Renal cortical epithelial cell (primary cell): ENCODE measurements around the gene MME. TPM values are rescaled to one million over a fixed set of nuclear protein-coding genes. Genes with fewer than 3 reads are reported as not detected.

Source experiments
- DNase-seq: peaks from one replicate; pipeline ENCODE4 v3.0.0-alpha.2; 2011; ENCODE audit warnings: low read depth
- total RNA-seq: library from RNA; depleted of rRNA; stranded (reverse); fragments of >200 nt; gene quantifications from 2 replicates; pipeline ENCODE4 v1.2.3, GENCODE V29; 2014

Gene MME
- 5.7 and 7.3 TPM in 2 replicates for total RNA-seq

DNA sequence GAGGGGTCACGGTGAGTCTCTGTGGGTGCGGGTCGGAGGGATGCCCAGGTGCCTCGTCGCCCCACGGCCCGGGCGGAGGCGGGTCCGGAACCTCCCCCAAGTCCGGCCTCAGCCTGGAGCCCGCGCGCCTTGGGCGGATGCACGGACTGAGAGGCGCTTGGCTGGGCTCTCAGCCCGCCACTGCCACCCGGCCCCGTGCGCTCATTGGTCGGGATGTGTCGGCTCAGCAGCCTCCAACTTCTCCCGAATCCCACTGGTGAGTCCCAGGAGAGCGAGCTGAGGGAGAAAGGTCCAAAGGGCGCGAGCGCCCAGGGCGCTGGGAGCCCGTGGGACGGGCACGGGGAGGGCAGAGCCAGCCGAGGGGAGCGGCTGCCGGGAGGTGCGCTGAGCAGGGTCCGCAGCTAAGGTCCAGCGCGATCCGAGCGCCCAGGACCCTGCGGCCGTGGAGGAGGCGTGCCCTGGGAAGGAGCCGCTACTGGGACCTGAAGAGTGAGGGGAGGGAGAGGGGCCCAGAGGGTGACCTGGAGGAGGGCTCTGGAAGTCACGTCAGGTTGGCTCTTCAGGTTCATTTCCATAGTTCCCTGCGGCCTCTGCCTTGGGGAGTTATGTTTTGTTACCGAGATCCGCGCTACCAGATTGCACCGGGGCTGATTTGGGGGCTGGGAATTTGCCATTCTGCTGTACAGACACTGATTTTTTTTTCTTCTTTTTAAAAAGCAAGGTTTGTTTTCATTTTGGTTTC is at the start of gene MME:
Gene MME, plus strand, starts transcription at position 574 of the 742 bp plus-strand sequence. CDS start 3,849 bp downstream, outside the sequence.
- DNase-seq: no peak

DNA sequence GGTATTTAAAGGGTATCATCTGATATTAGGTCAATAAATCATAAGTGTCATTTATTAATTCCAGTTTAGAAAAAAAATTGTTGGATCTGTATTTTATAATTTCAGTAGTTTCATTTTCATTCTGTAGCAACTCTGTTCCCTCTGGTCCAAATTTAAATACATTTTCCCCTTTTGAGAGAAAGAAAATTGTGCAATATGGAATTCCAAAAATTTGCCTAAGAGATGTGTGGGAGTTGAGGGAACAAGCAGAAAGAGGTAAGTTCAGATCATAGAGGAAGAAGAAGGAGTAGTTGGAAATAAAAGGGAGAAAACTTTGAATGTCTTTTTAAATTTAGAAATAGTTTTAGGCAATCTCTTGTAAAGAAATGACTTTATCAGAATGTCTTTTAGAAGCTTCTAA is 48.9 kb upstream of the MME start:
- DNase-seq: peak; percentile 9

DNA sequence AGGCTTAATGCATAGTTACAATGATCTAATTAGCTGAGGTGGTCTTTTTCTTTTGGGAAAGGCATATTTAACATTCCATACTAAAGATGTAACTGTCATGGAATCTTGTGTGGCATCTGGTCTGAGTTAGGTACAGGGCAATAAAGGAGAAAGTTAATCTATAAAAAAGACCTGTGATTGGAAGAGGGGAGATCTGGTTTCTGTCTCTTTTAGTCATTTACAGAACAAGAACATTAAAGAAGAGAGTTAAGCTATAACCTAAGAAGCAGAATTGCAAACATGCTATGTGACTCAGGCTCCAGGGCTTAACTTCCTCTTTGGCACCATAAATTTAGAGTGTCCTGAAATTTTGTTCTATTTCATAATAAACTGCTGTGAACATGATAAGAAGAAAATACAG is 47.2 kb upstream of the MME start:
- peak; percentile 17 for DNase-seq

DNA sequence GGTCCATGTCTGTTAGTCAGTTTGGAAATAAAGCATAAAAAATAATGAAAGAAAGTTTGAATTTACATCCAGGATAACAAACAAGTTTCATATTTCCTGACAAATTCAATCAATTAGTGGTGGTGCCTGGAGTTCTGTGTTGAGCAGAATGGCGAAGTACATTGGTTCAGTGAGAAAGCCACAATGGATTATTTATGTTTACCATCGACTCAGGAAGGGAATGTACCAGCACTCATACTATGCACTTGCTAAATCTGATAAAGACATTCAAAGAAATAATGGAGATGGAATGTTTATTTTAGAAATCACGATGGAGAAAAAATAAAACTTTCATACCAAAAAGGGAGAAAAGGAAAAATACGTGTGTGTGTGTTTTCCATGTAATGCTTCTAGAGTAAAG is 45.3 kb upstream of the MME start:
- DNase-seq: no peak

DNA sequence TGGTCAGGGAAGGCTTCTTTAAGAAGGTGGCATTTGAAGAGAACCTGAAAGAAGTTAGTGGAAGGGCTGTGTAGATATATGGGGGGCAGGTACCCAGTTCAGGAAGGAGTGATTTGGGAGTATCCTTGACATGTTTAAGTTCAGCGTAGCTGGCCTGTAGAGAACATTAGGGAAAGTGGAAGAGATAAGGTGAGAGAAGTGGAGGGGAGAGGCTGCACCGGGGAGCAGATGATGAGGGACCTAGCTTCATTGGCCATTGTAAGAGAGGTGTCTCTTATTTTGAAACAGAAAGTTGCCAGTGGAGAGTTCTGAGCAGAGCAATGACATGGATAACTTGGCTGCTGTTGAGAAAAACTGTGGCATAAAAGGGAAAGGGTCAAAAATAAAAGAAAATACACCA is 44.6 kb upstream of the MME start:
- DNase-seq: no peak

DNA sequence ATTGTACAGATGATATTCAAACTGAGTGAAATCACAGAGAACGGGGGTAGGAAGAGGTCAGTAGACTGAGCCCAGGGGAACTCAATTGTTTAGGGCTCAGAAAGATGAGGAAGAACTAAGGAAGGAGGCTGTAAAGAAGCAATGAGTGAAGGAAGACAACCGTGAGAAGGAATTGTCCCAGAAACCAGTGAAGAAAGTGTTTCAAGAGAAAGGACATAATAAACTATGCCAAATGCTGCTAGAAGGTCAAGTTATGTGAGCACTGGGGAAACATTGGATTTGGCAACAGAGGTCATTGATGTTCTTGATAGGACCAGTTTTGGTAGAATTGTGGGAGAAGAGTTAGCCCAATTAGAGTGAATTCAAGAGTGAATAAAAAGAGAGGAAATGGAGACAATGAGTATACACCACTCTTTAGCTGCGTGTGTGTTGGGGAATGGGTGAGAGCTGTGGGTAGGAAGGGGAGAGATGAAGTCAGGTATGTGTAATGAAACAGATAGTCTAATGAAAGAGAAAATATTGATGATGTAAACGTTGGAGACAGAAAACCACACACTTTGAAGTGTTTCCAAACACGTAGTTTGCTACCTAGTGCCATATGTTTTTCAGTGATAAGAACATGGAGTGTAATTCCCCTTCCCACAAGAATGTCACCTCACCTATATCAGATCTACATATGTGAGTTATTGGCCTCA is 42.5 kb upstream of the MME start:
- DNase-seq: no peak

DNA sequence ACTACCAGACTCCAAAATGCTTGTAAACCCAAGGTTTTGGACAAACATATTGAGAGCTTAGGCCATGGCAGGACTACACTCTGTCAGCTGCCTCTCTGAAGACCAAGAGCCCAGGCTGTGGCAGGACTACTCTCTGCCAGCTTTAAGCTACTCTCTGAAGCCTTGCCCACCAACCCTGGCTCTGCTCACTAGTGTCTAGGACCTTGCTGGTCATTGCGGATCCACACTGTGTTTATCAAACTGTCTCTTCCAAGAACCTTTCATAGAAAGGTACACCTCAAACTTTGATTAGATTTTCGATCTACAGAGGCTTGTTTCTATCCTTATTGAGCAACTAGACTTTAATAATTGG is 41.9 kb upstream of the MME start:
- no peak for DNase-seq

DNA sequence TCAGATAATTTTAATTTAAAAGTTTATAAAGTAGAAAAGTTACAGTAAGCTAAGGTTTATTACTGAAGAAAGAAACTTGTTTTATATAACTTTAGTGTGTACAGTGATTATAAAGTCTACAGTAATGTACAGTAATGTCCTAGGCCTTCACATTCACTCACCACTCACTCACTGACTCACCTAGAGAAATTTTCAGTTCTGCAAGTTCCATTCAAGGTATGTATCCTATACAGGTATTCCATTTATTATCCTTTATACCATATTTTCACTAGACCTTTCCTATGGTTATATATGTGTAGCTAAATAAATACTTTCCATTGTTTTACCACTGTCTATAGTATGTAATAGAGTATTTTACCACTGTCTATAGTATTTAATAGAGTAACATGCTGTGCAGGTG is 33.2 kb upstream of the MME start:
- DNase-seq: no peak

DNA sequence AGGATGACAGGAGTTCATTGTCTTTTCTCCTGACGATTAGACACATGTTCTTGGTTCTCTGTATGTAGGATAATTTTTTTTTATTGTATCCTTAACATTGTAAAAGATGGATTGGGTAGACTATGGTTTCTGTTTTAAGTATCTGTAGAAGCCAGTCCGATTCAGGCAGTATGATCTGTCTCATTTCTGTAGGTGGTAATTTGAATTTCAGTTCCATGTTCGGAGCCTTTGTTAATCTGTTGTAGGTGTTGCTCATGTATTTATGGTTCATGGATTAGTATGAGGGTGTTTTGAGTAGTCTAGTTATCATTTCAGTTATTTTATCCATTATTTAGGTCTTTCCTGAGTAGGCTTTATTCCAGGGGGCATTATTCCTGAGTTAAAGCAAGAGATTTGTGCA is 32.4 kb upstream of the MME start:
- no peak for DNase-seq

DNA sequence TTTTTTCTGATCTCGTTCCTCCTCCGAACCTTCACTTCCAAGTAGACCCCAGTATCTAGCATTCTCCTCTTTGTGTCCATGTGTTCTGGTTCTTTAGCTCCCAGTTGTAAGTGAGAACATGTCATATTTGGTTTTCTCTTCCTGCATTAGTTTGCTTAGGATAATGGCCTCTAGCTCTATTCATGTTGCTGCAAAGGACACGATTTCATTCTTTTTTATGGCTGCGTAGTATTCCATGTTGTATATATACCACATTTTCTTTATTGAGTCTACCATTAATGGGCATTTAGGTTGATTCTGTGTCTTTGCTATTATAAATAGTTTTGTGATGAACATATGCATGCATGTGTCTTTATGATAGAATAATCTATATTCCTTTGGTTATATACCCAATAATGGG is 30.2 kb upstream of the MME start:
- DNase-seq: no peak

DNA sequence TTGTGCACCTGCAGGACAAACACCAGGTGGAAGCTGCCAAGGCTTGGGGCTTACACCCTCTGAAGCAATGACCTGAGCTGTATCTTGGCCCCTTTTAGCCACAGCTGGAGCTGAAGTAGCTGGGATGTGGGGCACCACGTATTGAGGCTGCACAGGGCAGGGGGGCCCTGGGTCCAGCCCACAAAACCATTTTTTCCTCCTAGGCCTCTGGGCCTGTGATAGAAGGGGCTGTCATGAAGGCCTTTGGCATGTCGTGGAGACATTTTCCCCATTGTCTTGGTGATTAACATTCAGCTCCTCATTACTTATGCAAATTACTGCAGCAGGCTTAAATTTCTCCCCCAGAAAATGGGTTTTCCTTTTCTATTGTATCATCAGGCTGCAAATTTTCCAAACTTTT is 27.6 kb upstream of the MME start:
- DNase-seq: no peak

DNA sequence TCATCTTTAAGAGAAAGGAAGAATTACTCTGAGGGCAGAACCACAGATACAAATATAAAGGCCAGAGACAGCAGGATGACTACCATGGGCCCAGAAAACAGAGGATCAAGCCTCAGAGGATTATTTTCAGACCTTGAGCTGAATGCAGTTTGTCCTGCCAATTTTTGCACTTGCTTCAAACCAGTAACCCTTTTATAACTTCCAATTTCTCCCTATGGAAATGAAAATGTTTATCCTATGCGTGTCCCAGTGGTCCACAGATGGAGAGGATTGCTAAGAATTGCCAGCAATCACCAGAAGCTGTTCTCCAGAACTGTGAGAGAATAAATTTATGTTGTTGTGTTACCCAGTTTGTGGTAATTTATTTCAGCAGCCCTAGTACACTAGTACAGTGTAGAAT is 26.4 kb upstream of the MME start:
- no peak for DNase-seq

DNA sequence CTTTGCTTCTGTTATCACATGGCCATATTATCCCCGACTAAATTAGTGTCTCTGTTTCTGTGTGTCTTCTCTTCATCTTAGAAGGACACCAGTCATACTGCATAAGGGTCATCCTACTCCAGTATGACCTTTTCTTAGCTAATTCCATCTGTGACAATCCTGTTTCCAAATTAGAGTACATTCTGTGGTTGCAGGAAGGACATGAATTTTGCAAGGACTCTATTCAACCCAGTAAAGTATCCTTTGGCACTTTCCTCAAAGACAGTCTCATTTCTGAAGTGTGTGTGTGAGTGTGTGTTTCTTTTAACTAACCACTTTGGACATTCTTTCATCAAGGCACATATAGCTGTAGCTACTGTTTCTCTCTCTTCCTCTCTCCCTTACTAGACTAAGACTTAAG is 15.2 kb upstream of the MME start:
- DNase-seq: peak; percentile 19

DNA sequence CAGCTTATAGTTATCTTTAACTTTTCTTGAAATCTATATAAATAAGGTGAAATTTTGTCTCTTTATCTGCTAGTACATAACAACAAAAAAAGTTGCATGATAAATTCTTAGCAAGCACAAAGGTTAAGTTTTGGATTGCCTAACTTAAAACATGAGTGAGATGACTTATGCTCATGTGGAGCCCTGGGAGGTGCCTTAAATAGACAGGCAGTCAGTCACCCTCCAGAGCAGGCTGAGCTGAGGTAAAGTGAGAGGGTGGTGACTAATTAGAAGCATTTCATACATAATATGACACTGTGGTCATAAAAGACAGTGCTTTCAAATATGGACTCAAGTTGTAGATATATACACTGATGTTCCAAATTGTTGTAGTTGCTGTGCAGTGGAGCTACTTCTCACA is 14.6 kb upstream of the MME start:
- peak; percentile 86 for DNase-seq

DNA sequence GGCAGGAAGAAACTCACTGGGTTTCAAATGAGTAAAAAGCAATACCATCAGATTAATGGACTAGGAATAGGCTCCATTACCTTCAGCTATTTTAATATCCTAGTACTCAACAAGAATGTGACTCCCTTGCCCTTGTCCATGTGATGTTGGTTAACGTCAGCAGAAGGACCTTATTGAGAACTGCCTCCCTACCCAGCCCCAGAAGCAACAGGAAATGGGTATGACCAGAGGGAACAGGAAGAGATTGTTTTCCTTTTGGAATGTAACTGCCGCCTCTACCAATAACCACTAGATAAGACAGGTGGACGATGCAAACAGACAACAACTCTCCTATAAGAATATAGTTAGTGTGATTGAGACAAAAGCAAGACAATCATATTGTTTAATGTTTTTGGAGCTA is 10.4 kb upstream of the MME start:
- DNase-seq: peak; percentile 76

DNA sequence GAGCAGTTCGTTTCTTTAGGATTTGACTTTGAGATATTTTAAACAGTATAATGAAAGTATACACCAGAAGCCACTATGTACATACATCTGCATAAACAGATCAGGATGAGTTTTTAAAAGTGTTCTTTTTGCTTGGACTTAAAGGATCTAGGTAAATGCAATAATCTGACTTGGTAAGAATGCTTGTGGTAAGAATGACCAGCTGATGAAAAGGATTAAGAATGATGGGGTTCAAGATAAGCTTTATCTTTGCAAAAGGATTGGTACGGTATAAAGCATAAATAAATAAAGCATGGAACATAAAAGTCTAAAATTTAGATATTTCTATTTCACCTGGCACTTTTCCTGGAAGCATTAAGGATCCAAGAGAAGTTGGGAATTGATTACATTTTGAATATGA is 9.8 kb upstream of the MME start:
- DNase-seq: no peak

DNA sequence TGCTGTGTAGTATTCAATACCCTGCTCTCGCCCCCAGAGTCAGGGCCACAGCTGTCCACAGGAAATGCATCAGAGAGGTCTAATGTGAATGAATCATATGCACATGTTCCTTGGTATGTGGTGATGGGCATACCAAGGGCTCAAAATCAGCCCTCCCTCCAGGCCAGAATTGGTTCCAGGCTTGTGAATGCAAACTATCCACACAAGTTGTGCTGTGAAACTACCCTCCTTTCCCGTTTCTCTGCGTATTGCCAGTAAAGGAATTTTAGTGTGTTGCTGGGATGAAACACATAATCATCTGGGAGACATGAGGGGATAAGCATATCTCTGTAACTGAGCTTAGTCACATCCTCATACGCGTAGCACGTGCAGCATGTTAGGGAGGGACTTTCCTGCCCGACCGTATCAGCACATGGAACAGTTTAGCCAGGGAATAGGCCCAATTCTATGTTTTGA is 9.2 kb upstream of the MME start:
- peak; percentile 93 for DNase-seq

DNA sequence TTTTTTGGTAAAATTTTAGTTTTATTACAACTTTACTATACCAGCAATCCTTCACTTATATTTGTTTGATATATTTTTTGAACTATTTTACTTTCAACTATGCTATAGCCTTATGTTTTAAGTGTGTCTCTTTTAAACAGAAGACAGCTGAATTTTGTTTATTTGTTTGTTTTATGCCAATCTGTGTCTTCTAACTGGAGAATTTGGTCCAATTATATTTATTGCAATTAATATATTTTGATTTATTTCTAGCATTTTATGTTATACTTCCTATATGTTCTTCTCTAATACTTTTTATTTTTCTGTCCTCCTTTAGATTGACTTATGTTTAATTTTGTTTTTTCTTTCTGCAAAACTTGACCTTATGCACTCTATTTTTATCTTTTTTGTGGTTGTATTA is 4.9 kb upstream of the MME start:
- no peak for DNase-seq

DNA sequence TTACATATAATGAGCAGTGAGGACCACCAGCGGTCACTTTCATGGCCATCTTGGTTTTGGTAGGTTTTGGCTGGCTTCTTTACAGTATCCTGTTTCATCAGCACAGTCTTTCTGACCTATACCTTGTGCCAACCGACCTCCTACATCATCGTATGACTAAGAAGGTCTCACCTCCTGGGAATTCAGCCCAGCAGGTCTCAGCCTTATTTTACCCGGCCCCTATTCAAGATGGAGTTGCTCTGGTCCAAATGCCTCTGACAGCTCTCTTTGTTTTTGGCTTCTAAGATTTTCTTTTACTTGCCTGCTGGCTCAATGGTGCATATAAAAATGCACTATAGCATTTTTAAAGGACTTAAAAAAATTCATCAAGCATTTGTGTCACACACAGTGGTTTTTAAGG is 3.2 kb upstream of the MME start:
- DNase-seq: no peak

DNA sequence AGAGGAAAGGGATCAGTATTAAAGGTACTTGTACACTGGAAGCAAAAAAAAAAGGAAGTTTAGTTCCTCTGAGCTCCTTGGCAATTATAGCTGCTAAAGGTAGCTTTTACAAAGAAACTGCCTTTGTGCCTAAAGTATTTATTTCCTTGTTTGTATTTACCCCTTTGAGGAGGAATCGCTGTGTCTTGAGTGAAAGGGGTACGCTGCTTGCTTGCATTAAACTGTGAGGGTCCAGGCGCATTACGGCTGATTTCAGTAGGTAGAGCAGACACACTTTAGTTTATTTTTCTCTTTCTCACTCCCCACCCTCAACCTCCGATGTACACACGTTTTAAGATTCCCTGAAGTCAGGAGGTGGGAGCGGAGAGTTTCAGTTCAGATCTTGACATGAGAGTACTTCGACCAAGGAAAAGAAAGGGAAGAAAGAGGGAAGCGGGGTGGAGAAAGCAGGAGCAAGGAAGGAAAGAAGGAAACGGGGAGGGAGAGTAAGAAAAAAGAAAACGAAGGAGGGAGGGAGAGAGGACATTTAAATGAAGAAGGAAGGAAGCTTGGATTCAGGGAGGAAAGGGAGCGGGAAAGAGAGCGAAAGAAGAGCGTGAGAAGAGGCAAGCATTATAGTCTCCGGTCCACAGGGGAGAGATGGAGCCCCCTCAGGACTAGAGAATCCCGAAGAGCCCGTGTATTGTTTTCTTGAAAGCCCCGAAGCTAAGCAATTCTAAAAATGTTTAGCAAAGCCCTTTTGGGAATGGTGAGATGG is 1.2 kb upstream of the MME start:
- no peak for DNase-seq

DNA sequence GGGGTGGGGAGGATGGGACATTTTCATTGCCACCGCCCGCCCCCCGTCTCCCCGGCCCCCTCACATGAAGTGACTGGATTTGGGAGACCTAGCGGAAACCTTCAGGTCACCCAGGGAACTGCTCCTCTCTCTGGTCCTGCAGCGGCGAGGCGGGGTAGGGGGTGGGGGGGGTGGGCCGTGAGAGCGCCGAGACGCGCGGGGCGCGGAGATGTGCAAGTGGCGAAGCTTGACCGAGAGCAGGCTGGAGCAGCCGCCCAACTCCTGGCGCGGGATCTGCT is 712 bp upstream of the MME start:
- no peak for DNase-seq

DNA sequence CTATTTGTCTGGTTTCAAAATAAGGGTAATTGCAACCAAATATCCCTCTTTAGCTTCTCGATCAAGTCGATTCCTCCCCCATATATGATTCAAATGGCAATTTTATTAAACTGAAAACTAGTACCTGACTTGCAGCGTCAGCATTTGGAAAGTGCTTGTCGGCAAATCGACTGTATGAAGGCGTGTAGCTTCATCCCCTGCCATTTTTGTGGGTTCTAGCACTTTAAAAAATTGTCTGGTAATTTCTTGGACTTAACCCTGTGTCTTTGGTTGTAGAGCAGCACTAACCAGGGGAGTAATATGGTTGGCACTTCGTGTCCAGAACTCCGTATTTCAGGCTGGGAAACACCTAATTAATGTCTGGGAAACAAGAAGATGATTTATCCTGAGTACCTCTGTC is 573 bp downstream of the MME start:
- no peak for DNase-seq

DNA sequence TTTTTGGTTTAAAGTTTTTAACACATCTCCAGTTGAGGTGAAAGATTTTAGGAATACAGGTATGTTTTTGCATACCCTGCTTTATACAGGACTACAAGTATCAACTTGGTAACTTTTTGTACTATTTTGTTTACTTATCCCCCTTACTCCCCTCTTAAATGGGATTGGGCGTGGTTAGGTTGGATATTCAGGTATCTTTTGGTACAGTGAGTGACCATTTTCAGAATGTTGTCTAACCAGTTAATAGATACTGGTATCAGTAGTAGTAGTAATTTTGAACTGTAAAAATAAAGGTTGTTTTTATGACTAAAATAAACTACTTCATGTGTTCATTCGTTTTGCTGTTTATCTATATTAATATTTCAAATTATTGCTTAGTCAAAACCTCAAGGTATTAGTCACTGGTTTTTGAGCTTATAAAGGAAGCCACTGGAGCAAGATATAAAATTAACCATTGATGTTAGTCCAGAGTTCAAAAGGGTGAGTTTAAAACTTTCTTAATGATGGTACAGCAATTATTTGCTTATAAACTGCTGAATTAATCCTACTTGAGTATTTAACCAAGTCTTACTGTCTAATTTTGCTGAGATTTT is 3.3 kb downstream of the MME start:
- no peak for DNase-seq
